Ectodermal cell (in vitro differentiated cells): ENCODE results near the gene AHCY.

Source experiments
- H3K27ac ChIP-seq: 2 replicates; pipeline ENCODE4 v1.7.0; 2013; ENCODE audit warnings: mild to moderate bottlenecking, low read depth, low read length; ENCODE audit not compliant: insufficient read depth, poor library complexity, severe bottlenecking
- H3K27me3 ChIP-seq: 2 replicates; pipeline ENCODE4 v1.7.0; 2013; ENCODE audit warnings: mild to moderate bottlenecking, low read length; ENCODE audit not compliant: insufficient read depth, control insufficient read depth, poor library complexity, severe bottlenecking
- H3K36me3 ChIP-seq: one replicate; pipeline ENCODE4 v1.7.0; 2013; ENCODE audit warnings: low read length; ENCODE audit not compliant: control insufficient read depth, insufficient read depth
- H3K4me1 ChIP-seq: one replicate; pipeline ENCODE4 v1.7.0; 2013; ENCODE audit warnings: low read length; ENCODE audit not compliant: control insufficient read depth, insufficient read depth
- H3K4me3 ChIP-seq: 2 replicates; pipeline ENCODE4 v1.7.0; 2013; ENCODE audit warnings: low read depth, low read length, control low read depth; ENCODE audit not compliant: insufficient read depth
- H3K9me3 ChIP-seq: 2 replicates; pipeline ENCODE4 v1.7.0; 2013; ENCODE audit warnings: mild to moderate bottlenecking, low read length, moderate library complexity; ENCODE audit not compliant: control insufficient read depth
- WGBS, 2 experiments: methylation state at CpG; one replicate each; pipeline ENCODE4 v1.1.7; 2013; ENCODE audit warnings: missing lambda C conversion rate in 2 of 2; 5-methylcytosine and 5-hydroxymethylcytosine counted together

The AHCY gene

DNA sequence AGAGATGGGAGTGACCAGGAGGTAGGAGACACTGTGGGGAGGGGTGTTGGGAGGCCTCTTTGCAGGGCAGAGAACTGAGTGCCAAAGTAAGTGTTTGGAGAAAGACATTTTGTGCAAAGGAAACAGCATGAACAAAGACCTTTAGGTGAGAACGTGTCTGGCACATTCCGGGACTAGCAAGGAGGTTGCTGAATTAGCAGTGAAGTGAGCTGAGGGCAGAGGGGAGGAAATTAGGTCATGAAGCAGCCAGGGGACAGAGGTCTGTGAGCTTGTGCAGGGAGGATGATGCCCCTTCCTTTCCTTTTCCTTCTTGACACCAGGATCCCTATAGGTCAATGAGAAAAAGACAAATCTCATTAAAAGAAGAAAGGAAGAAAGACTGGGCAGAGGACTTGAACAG is 21.4 kb upstream of the AHCY start:
- H3K27me3 ChIP-seq: no peaks in the 10 kb centered on the region
- H3K27ac ChIP-seq: no peak overlapping the region
- H3K4me3 ChIP-seq: no peak overlapping the region
- 61 to 66% methylated on average over 2 of the region's 2 CpGs for WGBS, 2 experiments
- H3K9me3 ChIP-seq: no peaks in the 10 kb centered on the region
- no peaks in the 10 kb centered on the region for H3K36me3 ChIP-seq
- peaks cover 5% of the 10 kb centered on the region for H3K4me1 ChIP-seq

GRCh38 chr20:34322267-34323105 is 19.3 kb upstream of the AHCY start:
- Histone ChIP-seq H3K9me3 (no peaks in the 10 kb centered on the region), H3K4me1 (peaks cover 5% of the 10 kb centered on the region), H3K27me3 (no peaks in the 10 kb centered on the region), H3K27ac (no peak overlapping the region), H3K4me3 (no peak overlapping the region), H3K36me3 (no peaks in the 10 kb centered on the region)
- WGBS, 2 experiments: 80 to 84% methylated on average over 9 of the region's 9 CpGs

- 85 to 92% methylated on average over 3 of the region's 3 CpGs for WGBS, 2 experiments
- no peak overlapping the region for H3K4me3 ChIP-seq
Observed at GRCh38 chr20:34320861-34321260, 17.7 kb upstream of the AHCY start.

GRCh38 chr20:34318609-34319443 is 15.7 kb upstream of the AHCY start:
- Histone ChIP-seq H3K4me1 (no peaks in the 10 kb centered on the region), H3K36me3 (no peaks in the 10 kb centered on the region), H3K27ac (no peak overlapping the region), H3K4me3 (no peak overlapping the region), H3K27me3 (no peaks in the 10 kb centered on the region), H3K9me3 (no peaks in the 10 kb centered on the region)
- 61 to 71% methylated on average over 4 of the region's 4 CpGs for WGBS, 2 experiments

More at GRCh38 chr20:34320861-34321260, 17.7 kb upstream of the AHCY start:
- Histone ChIP-seq H3K27ac (no peak overlapping the region), H3K9me3 (no peaks in the 10 kb centered on the region), H3K4me1 (peaks cover 5% of the 10 kb centered on the region), H3K27me3 (no peaks in the 10 kb centered on the region), H3K36me3 (no peaks in the 10 kb centered on the region)

DNA sequence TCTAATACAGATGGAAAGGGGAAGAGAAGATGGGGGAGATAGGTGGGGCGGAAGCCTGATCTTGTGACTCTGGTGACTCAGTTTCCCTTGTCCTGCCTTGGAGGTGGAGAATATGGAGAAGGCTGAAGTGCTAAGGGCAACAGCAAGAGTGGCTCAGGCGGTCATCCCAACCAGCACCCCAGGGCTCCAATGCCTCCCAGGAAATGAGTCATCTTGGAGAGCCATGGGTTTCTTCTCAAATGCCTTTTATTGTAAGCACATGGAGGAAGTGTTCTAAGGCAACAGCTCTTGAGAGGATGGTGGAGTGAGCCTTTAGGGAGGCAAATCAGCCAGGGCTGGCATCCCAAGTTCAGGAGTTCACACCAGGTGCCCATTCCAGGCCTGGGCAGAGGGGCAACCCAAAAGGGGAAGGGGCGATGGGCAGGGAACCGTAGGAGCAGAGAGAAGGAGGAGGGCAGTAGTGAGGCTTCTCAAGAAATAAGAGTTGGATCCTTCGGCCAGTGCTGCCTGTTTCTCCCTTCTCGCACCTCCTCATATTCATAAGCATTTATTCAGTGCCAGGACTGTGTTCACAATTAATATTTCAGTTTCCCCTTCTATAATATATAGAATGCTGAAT is 13.2 kb upstream of the AHCY start:
- H3K36me3 ChIP-seq: no peaks in the 10 kb centered on the region
- no peaks in the 10 kb centered on the region for H3K4me1 ChIP-seq
- no peak overlapping the region for H3K4me3 ChIP-seq
- WGBS, 2 experiments: 97 to 99% methylated on average over 4 to 6 of the region's 6 CpGs
- no peak overlapping the region for H3K27ac ChIP-seq
- H3K9me3 ChIP-seq: no peaks in the 10 kb centered on the region
- H3K27me3 ChIP-seq: peaks cover 13% of the 10 kb centered on the region

- Histone ChIP-seq H3K27ac (no peak overlapping the region), H3K4me1 (no peaks in the 10 kb centered on the region), H3K36me3 (no peaks in the 10 kb centered on the region), H3K9me3 (no peaks in the 10 kb centered on the region), H3K4me3 (no peak overlapping the region), H3K27me3 (peaks cover 20% of the 10 kb centered on the region)
- 90 to 91% methylated on average over 3 of the region's 3 CpGs for WGBS, 2 experiments
Observed at GRCh38 chr20:34315236-34315635, 12.1 kb upstream of the AHCY start.

GRCh38 chr20:34312544-34313217 is 9.5 kb upstream of the AHCY start:
- WGBS, 2 experiments: 12% methylated on average over 14 of the region's 14 CpGs
- H3K27me3 ChIP-seq: peaks cover 20% of the 10 kb centered on the region

GRCh38 chr20:34312024-34312460 is 8.9 kb upstream of the AHCY start:
- peak overlapping the region; percentile 21 for H3K4me3 ChIP-seq
- no peaks in the 10 kb centered on the region for H3K9me3 ChIP-seq
- 18 to 20% methylated on average over 11 of the region's 11 CpGs for WGBS, 2 experiments
- H3K27ac ChIP-seq: no peak overlapping the region
- H3K4me1 ChIP-seq: no peaks in the 10 kb centered on the region
- H3K36me3 ChIP-seq: no peaks in the 10 kb centered on the region
- H3K27me3 ChIP-seq: peaks cover 20% of the 10 kb centered on the region

More at GRCh38 chr20:34312544-34313217, 9.5 kb upstream of the AHCY start:
- Histone ChIP-seq H3K4me1 (no peaks in the 10 kb centered on the region), H3K9me3 (no peaks in the 10 kb centered on the region), H3K4me3 (no peak overlapping the region), H3K27ac (no peak overlapping the region), H3K36me3 (no peaks in the 10 kb centered on the region)

GRCh38 chr20:34311118-34312023 is 8.2 kb upstream of the AHCY start:
- H3K36me3 ChIP-seq: no peaks in the 10 kb centered on the region
- WGBS, 2 experiments: 8 to 9% methylated on average over 45 of the region's 45 CpGs
- no peak overlapping the region for H3K27ac ChIP-seq
- peaks cover 20% of the 10 kb centered on the region for H3K27me3 ChIP-seq
- H3K9me3 ChIP-seq: no peaks in the 10 kb centered on the region
- no peaks in the 10 kb centered on the region for H3K4me1 ChIP-seq
- peak overlapping the region; percentile 21 for H3K4me3 ChIP-seq
